NCI-H510A treated with DMSO at 0.1 percent for 48 hours (cell line): Measurements from ENCODE around the gene TRAT1.

ENCODE experiments used
- DNase-seq: peaks from one replicate; lab custom pipeline; 2025; lab: John Stamatoyannopoulos, UW

Gene TRAT1

GRCh38 chr3:108862865-108863798 is 40.5 kb downstream of the TRAT1 start:
- no peak for DNase-seq

- DNase-seq = no peak
Observed at GRCh38 chr3:108863799-108864135, 41.2 kb downstream of the TRAT1 start.

- no peak for DNase-seq
Observed at GRCh38 chr3:108877901-108878300, 55.3 kb downstream of the TRAT1 start.

- DNase-seq = no peak
Observed at GRCh38 chr3:108879915-108880314, 57.3 kb downstream of the TRAT1 start.

- no peak for DNase-seq
Observed at GRCh38 chr3:108882762-108883161, 60.2 kb downstream of the TRAT1 start.

GRCh38 chr3:108883373-108883772 is 60.8 kb downstream of the TRAT1 start:
- DNase-seq = no peak

- DNase-seq = no peak
Observed at GRCh38 chr3:108887121-108887520, 64.5 kb downstream of the TRAT1 start.

- DNase-seq = no peak
Observed at GRCh38 chr3:108887777-108888176, 65.2 kb downstream of the TRAT1 start.

GRCh38 chr3:108891833-108892232 is 69.2 kb downstream of the TRAT1 start:
- DNase-seq = no peak

GRCh38 chr3:108894981-108895380 is 72.4 kb downstream of the TRAT1 start:
- DNase-seq = no peak

- DNase-seq = no peak
Observed at GRCh38 chr3:108897883-108898282, 75.3 kb downstream of the TRAT1 start.

GRCh38 chr3:108899530-108899929 is 76.9 kb downstream of the TRAT1 start:
- DNase-seq = peak; percentile 73
